NCI-H524 (cell line): ENCODE measurements around the gene UCKL1.
"Not testable (repeated sequence)": the region's sequence is repeated elsewhere in the genome, so short reads cannot be mapped to it uniquely, and the experiment has no call there.

Experiments
- DNase-seq, 2 experiments: peaks; one replicate each; lab custom pipeline; 2025; lab: John Stamatoyannopoulos, UW

Gene UCKL1

DNA sequence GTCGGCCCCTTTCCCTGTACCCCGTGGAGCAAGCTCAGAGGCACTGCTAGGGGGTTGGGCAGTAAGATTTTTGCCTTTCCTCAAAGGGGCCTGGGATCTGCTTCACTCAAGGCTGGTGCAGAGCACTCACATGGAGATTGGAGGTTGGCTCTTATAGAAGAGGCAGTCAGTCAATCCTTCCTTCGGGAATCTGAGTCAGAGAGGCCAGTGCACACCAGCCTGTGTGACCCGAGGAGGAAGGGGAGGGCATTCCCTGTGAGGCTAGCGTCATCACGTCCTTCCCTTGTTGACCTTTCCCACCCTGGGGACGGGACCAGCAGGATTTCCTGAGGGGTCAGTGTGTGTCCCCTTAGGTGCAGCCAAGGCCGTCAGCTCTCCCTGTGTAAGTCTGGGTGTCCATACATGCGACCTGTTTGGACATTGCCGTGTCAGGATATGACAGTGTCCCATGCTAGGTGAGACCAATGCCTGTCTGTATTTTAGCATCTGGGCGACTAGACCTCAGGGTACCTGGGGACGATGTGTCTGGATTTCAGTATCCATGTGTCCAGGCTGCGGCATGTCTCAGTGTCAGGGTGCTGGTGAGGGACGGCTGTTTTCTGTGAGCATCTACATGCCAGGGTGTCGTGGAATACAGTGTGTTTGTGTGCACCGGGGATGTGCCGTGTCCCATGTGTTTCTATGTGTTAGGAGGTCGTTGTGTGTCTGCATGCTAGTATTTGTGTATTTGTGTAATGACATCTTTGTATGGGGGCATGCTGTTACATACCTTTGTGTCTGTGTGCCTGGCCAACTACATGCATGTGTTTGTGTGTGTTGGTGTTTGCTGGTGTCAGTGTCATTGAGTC, 16.3 kb upstream of the UCKL1 start:
- no peak for DNase-seq

DNA sequence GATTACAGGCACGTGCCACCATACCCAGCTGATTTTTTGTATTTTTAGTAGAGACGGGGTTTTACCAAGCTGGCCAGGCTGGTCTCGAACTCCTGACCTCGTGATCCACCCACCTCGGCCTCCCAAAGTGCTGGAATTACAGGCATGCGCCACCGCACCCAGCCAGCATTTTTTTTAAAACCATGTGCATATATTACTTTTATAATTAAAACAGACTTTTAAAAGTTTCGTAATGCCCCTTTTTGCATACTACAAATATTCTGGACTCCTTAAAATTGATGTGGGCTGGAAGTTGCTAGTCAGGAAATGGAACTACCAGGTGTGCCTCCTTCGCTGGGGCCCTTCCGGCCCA, 15.7 kb upstream of the UCKL1 start:
- not testable (repeated sequence) for DNase-seq

GRCh38 chr20:63970714-63971431, 14.7 kb upstream of the UCKL1 start:
- no peak for DNase-seq

DNA sequence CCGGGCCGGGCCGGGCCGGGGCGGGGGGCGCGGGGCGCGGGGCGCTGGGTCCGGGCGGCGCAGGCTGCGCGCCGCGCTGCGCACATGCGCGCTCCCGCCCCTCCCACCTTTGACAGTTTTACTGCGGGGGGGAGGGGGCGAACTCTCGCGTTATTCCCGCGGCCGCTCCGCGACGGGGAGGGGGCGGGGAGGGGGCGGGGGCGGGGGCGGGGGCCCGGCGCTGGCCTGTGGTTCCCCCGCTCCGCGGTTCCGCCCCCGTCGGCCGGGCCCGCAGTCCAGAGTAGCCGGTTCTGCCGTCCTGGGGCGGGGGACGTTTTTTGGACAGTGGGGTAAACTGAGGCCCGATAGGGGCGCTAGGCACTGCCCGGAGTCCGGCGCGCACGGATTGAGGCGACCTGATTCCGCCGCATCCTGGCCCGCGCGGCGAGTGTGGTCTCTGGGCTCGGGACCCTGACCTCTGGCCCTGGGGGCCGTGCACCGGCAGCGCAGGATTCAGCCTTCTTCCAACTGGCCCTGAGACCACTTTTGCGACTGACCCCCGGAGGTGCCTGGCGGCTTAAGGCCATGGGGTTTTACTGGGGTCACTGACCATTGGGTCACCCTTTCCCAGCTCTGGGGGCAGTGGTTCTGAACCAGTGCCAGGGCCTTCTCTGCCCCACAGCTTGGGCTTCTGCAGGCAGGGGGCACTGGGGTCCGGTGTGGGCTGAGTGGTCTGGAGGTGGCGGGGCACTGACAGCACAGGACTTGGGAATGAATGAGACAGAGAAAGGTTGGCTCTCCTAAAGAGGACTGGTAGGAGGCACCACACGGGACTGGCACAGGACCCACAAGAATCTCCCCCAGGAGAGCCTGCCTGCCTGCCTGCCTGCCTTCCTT, 13.9 kb upstream of the UCKL1 start, which contains the start of gene ZNF512B:
ZNF512B (minus strand) TSS at position 93 of the 876 bp plus-strand sequence. CDS start 1,980 bp downstream, outside the sequence.
- peak; percentile 28 to 60 for DNase-seq

- no peak for DNase-seq
Measured at GRCh38 chr20:63968928-63969760, 12.9 kb upstream of the UCKL1 start.

- no peak for DNase-seq
Measured at GRCh38 chr20:63968136-63968927, 12.1 kb upstream of the UCKL1 start.

GRCh38 chr20:63967330-63968135, 11.3 kb upstream of the UCKL1 start:
- DNase-seq: no peak

DNA sequence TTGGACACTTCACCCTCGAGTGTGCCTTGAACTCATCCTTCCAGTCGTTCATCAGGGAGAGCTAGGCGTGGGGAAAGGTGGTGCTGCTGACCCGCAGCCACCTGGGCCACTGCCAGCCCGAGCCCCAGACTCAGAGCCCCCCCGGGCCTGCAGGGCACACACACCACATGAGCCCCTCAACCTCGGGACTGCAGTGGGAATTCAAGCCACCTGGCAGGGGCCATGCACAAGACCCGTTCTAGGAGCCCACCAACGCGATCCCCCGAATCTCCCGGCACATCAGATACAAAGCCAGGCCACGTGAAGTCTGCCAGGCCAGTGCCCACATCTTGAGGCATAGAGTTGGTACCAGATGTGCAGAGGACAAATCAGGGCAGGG, 10.7 kb upstream of the UCKL1 start:
- no peak for DNase-seq

DNA sequence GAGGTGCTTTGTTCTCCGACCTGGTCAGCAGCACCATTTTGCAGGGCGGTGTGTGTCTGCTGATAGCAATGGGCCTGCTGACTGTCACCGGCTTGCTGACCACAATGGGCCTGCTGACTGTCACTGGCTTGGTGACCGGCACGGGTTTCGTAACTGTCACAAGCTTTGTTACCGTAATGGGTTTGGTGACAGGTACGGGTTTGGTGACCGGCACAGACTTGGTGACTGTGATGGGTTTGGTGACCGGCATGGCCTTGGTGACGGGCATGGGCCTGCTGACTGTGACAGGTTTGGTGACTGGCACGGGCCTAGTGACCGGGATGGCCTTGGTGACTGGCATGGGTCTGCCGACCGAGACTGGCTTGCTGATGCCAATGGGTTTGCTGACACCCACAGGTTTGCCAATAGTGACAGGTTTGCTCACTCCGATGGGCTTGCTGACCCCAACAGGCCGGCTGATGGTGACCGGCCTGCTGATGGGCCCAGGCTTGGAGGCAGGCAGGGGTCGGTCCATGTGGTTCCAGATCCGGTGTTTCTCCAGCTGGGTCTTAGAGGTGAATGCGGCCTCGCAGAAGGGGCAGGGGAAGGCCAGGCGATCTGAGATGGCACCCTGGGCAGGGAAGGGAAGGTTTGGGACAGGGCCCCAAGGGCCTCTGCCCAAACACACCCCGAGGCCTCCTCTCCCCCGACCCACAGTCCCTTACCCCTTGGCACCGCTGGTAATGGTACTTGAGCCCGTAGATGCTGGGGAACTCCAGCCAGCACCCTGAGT, 10.1 kb upstream of the UCKL1 start:
- DNase-seq: no peak

DNA sequence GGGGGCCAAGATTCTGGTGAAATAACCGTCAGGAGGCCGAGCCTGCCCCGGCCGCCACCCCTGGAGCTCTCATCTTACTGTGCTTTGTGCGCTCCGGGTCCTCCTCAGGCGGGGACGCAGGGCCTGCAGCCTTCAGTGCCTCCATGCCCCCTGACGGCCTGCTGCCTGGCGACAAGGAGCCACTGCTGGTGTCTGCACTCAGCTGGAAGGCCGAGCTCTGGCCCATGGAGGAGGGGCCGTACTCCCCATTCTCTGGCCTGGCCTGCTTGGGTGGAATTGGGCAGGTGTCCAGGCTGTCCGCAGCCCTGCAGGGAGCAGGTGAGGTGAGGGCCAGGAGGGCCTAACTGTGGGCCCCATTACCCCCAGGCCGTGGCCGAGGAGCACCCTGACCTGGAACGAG, 8.2 kb upstream of the UCKL1 start:
- DNase-seq: no peak

DNA sequence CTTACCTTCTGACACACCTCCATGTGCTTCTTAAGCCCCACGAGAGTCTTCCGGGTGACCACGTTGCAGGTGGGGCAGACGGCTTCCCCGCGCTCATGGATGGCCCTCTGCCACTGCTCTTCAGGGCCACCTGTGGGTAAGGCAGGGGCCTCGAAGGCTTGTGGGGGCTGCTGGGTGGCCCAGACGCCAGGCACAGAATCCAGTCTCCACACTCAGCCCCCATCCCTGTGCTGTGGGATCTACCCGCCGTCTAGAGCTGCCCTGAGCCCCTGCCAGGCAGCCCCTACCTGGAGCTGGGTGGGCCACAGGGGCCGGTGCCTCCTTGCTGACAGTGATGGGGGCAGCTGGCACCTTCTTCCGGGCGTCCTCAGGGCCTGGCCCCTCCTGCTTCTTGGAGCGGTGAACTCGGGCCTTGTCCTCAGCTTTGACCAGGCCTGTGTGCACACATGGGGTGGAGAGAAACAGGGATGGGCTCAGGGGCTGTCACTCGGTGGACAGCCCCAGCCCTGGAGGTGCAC, 7.6 kb upstream of the UCKL1 start:
- DNase-seq: no peak

DNA sequence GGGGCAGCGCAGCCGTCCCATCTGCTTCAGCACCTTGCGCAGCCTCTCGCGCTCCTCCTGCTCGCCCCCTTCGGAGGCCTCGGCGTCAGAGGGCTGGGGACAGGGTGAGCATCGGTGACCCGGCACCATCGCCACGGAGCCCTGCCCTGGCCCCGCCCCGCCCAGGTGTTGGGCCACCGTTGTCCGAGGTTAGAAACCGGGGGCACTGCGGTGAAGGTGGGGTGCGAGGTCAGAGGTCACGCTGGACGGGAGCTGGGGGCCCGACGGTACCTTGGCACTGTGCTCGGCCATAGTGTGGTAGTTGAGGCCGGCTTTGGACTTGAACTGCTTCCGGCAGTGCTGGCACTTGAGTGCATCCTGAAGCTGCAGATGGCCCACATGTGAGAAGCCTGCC, 7.1 kb upstream of the UCKL1 start:
- no peak for DNase-seq

DNA sequence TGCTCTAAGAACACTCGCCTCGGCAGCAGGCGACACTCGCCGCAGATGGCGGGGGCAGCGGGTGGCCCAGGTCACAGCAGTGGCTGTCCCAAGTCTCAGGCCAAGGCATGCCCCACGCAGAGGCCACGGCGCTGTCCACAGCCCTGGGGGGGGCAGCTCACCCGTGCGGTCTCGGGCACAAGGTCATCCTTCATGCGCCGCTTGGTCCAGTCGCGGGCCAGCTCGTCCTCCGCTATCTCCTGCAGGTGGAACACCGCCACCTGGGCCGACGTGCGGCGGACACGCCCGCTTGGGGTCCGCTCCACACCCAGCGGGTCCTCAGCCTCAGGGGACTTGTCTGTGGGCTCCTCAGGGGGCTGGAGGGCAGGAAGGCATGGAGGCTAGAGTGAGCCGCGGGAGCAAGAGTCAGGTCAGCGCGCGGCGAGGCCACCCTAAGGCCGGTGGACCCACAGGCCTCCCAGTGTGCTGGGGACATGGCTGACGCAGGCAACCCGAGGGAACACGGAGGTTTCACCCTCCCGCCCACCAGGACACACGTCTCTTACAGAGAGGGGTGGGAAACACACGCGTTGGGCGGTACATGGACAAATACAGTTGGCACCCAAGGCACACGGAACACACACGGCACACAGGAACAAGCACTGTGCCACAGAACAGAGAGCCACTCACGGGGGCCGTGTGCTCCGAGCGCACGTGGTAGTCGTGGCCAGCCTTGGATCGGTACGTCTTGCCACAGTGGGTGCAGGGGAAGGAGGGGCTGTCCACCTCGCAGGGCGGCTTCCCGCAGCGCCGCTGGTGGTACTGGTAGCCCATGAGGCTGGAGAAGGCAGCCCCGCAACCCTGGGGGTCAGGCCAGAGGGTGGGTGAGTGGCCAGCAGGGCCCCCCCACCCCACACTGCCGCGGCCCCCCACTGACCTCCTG, 6.5 kb upstream of the UCKL1 start:
- DNase-seq: no peak

- DNase-seq: no peak
Measured at GRCh38 chr20:63961664-63962425, 5.6 kb upstream of the UCKL1 start.

DNA sequence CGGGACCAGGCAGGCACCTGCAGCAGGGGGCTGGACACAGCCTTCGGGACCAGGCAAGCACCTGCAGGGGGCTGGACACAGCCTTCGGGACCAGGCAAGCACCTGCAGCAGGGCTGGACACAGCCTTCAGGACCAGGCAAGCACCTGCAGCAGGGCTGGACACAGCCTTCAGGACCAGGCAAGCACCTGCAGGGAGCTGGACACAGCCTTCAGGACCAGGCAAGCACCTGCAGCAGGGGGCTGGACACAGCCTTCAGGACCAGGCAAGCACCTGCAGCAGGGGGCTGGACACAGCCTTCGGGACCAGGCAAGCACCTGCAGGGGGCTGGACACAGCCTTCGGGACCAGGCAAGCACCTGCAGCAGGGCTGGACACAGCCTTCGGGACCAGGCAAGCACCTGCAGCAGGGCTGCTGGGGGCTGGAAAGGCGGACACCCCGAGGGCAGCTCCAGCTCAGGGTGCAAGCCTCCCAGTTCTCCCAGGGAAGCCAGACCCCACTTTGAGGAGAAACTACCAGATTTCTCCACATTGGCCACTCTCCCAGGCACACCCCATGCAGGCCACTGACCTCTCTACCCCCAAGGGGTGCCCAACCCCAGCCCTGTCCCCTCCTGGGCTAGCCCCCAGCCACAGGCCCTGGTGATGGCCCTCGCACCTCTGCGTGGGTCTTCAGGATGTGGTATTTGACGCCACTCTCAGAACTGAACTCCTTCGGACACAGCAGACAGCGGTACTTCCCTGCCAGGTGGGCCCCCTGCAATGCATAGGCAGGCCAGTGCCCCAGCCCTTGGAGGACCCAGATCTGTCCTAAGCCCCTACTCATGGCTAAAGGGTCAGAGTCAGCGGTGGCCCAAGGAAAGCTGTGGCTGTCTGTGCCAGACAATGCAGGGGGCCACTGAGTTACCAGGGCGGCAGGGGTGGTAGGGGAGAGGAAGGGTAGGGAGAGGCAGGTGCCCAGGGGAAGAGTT, 4.7 kb upstream of the UCKL1 start:
- not testable (repeated sequence) for DNase-seq

DNA sequence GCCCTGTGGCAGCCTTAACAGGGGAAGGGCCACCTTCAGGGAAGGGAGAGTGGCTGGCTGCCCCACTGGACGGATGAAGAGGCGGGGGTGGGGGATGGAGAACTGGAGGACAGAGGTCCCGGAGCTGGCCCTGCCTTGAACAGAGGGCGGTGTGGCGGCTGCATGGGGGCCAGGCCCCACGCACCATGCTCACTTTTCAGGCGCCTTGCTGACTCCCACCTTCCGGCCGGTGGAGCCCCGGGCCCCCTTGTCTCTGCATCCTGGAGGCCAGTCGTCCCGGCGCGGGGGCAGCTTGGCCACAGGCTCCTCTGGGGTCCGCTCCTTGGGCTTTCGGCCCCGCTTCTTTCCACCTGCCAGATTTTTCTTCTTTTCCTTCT, 3.5 kb upstream of the UCKL1 start:
- DNase-seq: no peak
